Breast epithelium (tissue), 3 donors: ENCODE data around the gene LEFTY2.

ENCODE experiments used
- POLR2A ChIP-seq: fragments of 450-650 bp; IDR thresholded peaks from one replicate; pipeline ENCODE4 v1.6.1; 2016; ENCODE audit warnings: antibody characterized with exemption, mild to moderate bottlenecking, moderate library complexity
- TF ChIP-seq, protein P1 (sequence below), 3 donors: fragments of 450-650 bp; IDR thresholded peaks; one replicate each; pipeline ENCODE4 v1.5.1; 2016 to 2017; ENCODE audit warnings: antibody characterized with exemption in 3 of 3, mild to moderate bottlenecking in 3 of 3, moderate library complexity in 3 of 3

DNA sequence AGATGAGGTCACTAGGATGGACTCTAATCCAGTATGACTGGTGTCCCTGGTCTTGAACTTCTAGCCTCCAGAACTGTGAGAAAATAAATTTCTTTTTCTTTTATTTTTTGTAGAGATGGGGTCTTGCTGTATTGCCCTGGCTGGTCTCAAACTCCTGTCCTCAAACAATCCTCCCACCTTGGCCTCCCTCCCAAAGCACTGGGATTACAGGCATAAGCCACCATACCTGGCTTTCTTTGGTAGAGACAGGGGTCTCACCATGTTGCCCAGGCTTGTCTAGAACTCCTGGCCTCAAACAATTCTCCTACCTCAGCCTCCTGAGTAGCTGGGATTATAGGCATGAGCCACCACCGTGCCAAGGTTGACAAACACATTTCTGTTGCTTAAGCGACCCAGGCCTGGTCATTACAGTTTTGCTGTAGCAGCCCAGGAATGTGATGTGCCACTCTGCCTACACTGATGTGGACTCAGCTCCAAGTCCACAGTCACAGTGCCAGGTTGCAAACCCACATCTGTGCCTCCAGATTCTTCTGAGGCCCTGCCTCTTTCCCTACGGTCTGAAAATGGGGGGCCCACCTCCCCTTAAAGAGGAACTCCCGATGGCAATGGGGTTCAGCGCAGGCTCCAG, 32.9 kb downstream of the LEFTY2 start:
- TF ChIP-seq, protein P1, sequence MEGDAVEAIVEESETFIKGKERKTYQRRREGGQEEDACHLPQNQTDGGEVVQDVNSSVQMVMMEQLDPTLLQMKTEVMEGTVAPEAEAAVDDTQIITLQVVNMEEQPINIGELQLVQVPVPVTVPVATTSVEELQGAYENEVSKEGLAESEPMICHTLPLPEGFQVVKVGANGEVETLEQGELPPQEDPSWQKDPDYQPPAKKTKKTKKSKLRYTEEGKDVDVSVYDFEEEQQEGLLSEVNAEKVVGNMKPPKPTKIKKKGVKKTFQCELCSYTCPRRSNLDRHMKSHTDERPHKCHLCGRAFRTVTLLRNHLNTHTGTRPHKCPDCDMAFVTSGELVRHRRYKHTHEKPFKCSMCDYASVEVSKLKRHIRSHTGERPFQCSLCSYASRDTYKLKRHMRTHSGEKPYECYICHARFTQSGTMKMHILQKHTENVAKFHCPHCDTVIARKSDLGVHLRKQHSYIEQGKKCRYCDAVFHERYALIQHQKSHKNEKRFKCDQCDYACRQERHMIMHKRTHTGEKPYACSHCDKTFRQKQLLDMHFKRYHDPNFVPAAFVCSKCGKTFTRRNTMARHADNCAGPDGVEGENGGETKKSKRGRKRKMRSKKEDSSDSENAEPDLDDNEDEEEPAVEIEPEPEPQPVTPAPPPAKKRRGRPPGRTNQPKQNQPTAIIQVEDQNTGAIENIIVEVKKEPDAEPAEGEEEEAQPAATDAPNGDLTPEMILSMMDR (IDR thresholded peaks at IDR 0.05), result no peak
- TF ChIP-seq POLR2A, result no peak
